Thoracic aorta (tissue), 2 donors: Measurements from ENCODE around the gene HPS4. TPM values are rescaled to one million over a fixed set of nuclear protein-coding genes. Genes with fewer than 3 reads are reported as not detected.

Experiments used
- ATAC-seq: fragments of 150-250 bp; one replicate; pipeline ENCODE4 v1.8.0; 2017; ENCODE audit warnings: low read depth; ENCODE audit not compliant: insufficient number of reproducible peaks, low FRiP score
- DNase-seq: peaks from one replicate; pipeline ENCODE4 v3.0.0-alpha.2; 2020; ENCODE audit warnings: low spot score
- H3K27ac ChIP-seq, 2 donors: fragments of 200-600 bp; sonication (generic); 1 replicate in 1 of 2; 2 replicates in 1 of 2; pipeline ENCODE4 v1.5.1; 2016; ENCODE audit warnings: mild to moderate bottlenecking in 2 of 2, moderate library complexity in 2 of 2
- H3K27me3 ChIP-seq: fragments of 200-600 bp; sonication (generic); replicated peaks from 2 replicates; pipeline ENCODE4 v1.6.0; 2016; ENCODE audit warnings: mild to moderate bottlenecking; ENCODE audit not compliant: insufficient read depth
- H3K36me3 ChIP-seq: fragments of 200-600 bp; sonication (generic); one replicate; pipeline ENCODE4 v1.5.1; 2016
- H3K4me1 ChIP-seq, 2 donors: fragments of 200-600 bp; sonication (generic); 1 replicate in 1 of 2; 2 replicates in 1 of 2; pipeline versions ENCODE4 v1.5.1 to v1.6.0; 2016; ENCODE audit warnings: low read depth in 2 of 2, mild to moderate bottlenecking in 1 of 2; ENCODE audit not compliant: control insufficient read depth in 1 of 2
- H3K4me3 ChIP-seq: fragments of 200-600 bp; sonication (generic); 2 replicates; pipeline ENCODE4 v1.5.1; 2016; ENCODE audit warnings: mild to moderate bottlenecking
- H3K9me3 ChIP-seq: fragments of 200-600 bp; sonication (generic); 2 replicates; pipeline ENCODE4 v1.5.1; 2016
- total RNA-seq, 2 donors: library from RNA; depleted of rRNA; stranded (reverse); fragments of >200 nt; gene quantifications; one replicate each; pipeline versions ENCODE4 v1.1.0 to v1.2.3, GENCODE V29; 2016
- TF ChIP-seq, protein P1 (sequence below): fragments of 200-600 bp; sonication (generic); IDR thresholded peaks from one replicate; pipeline ENCODE4 v1.5.1; 2019; ENCODE audit warnings: antibody characterized with exemption

Gene HPS4
- total RNA-seq, 2 donors from 2014 or later: 26.5 to 27.8 TPM

DNA sequence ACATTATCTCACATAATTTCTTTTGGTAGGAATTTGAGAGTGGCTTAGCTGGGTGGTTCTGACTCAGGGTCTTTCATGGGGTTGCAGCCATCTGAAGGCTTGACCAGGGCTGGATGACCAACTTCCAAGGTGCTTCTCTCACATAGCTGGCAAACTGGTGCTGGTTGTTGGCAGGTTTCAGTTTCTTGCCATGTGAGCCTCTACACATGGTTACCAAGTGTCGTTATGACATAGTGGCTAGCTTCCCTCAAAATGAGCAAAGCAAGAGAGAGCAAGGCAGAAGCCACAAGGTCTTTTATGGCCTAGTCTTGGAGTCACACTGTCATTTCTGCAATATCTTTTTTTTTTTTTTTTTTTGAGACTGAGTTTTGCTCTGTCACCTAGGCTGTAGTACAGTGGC, 32.9 kb upstream of the HPS4 start:
- TF ChIP-seq, protein P1, sequence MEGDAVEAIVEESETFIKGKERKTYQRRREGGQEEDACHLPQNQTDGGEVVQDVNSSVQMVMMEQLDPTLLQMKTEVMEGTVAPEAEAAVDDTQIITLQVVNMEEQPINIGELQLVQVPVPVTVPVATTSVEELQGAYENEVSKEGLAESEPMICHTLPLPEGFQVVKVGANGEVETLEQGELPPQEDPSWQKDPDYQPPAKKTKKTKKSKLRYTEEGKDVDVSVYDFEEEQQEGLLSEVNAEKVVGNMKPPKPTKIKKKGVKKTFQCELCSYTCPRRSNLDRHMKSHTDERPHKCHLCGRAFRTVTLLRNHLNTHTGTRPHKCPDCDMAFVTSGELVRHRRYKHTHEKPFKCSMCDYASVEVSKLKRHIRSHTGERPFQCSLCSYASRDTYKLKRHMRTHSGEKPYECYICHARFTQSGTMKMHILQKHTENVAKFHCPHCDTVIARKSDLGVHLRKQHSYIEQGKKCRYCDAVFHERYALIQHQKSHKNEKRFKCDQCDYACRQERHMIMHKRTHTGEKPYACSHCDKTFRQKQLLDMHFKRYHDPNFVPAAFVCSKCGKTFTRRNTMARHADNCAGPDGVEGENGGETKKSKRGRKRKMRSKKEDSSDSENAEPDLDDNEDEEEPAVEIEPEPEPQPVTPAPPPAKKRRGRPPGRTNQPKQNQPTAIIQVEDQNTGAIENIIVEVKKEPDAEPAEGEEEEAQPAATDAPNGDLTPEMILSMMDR: no peak
- no peaks in the 10 kb centered on the region for H3K9me3 ChIP-seq
- no peaks in the 10 kb centered on the region for H3K36me3 ChIP-seq
- no peak overlapping the region for H3K27ac ChIP-seq
- H3K4me3 ChIP-seq: no peak overlapping the region
- H3K4me1 ChIP-seq: peaks cover 11 to 12% of the 10 kb centered on the region in 2 donors
- no peak for DNase-seq
- ATAC-seq: no peak
- no peaks in the 10 kb centered on the region for H3K27me3 ChIP-seq

- H3K27ac ChIP-seq: no peak overlapping the region
- H3K4me1 ChIP-seq: peaks cover 14 to 18% of the 10 kb centered on the region in 2 donors
- no peak for ATAC-seq
- no peaks in the 10 kb centered on the region for H3K9me3 ChIP-seq
- H3K27me3 ChIP-seq: no peaks in the 10 kb centered on the region
- TF ChIP-seq, protein P1: no peak
- H3K36me3 ChIP-seq: no peaks in the 10 kb centered on the region
- no peak overlapping the region for H3K4me3 ChIP-seq
- no peak for DNase-seq
Measured at GRCh38 chr22:26515931-26516330, 32.3 kb upstream of the HPS4 start.

- ATAC-seq (no peak), DNase-seq (no peak)
- Histone ChIP-seq H3K9me3 (no peaks in the 10 kb centered on the region), H3K4me3 (no peak overlapping the region), H3K36me3 (peaks cover 6% of the 10 kb centered on the region), H3K27me3 (no peaks in the 10 kb centered on the region), H3K4me1 (peaks cover 14 to 20% of the 10 kb centered on the region in 2 donors), H3K27ac (no peak overlapping the region)
- TF ChIP-seq, protein P1: no peak
Measured at GRCh38 chr22:26514419-26515161, 31.0 kb upstream of the HPS4 start.

- DNase-seq (no peak), ATAC-seq (no peak)
- Histone ChIP-seq H3K9me3 (no peaks in the 10 kb centered on the region), H3K27ac (no peak overlapping the region), H3K27me3 (no peaks in the 10 kb centered on the region), H3K4me3 (no peak overlapping the region), H3K36me3 (peaks cover 13% of the 10 kb centered on the region), H3K4me1 (peaks cover 14 to 20% of the 10 kb centered on the region in 2 donors)
- TF ChIP-seq, protein P1: no peak
Measured at GRCh38 chr22:26513838-26514237, 30.3 kb upstream of the HPS4 start.

DNA sequence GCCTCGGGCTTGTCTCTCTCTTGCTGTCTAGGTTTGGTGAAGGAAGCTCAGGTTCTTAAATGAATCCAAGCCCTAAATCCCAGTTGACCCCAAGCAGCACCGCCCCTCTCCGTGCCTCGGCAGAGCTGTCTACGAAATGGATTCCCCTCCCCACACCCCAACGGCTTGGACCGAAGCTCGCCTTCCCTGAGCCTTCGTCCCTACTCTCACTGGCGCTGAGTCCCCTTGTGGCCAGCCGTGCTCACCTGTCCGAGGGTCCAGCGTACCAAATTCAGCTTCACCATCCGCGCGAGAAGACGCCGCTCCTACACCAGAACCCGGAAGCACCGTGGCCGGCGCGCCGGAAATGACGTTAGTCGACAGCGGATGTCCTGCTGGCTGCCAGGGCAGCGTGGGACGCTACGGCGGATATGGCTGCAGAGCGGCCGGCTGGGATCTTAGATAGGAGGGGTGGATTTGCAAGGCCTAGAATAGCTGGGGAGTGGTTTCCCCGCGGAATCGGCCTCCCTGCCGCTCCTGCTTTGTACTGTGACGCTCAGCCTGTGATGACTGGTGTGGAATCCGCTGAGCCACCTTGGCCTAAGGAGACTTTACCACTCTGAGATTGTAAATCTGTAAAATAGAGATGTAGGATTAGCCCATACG, 28.7 kb upstream of the HPS4 start, which contains the start of gene TFIP11:
TSS of gene TFIP11 (minus strand) at position 325 of the 645 bp plus-strand sequence. CDS start 2,201 bp downstream, outside the sequence.
- H3K27me3 ChIP-seq: no peaks in the 10 kb centered on the region
- H3K36me3 ChIP-seq: peaks cover 25% of the 10 kb centered on the region
- H3K9me3 ChIP-seq: no peaks in the 10 kb centered on the region
- H3K4me3 ChIP-seq: peak within 1 kb of the TSS; percentile 75
- H3K4me1 ChIP-seq: peaks cover 14 to 20% of the 10 kb centered on the region in 2 donors
- DNase-seq: peak; percentile 89
- peak within 1 kb of the TSS; percentile 49 to 63 for H3K27ac ChIP-seq
- peak; percentile 75 for ATAC-seq
- TF ChIP-seq, protein P1: no peak
